ENCODE results near the gene NCAPD2. TPM values are rescaled to one million over a fixed set of nuclear protein-coding genes. Genes with fewer than 3 reads are reported as not detected.
"Not testable (repeated sequence)": the region's sequence is repeated elsewhere in the genome, so short reads cannot be mapped to it uniquely, and the experiment has no call there.

NCAPD2 gene
- total RNA-seq, 2 donors from 2014 or later = 19.9 to 26.7 TPM

DNA sequence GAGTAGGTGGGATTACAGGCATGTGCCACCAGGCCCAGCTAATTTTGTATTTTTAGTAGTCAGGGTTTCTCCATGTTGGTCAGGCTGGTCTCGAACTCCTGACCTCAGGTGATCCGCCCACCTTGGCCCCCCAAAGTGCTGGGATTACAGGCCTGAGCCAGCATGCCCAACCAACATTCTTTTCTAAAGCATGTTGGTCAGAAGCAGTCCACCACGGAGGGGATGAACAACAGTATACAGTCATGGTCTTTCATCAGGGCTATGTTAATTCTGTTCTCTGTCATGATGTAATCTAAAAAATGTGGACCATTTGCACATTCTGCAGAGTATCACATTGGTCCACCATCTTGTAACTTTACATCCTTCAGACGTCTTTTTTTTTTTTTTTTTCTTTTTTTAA is 4.5 kb upstream of the NCAPD2 start:
- ATAC-seq (ENCODE audit: insufficient number of reproducible peaks, low FRiP score, low read depth) (no peak), DNase-seq (ENCODE audit: low spot score) (no peak)
- peaks cover 6 to 12% of the 10 kb centered on the region in 2 donors for H3K4me1 ChIP-seq (ENCODE audit: control insufficient read depth in 1 of 2, low read depth in 2 of 2)
- no peaks in the 10 kb centered on the region for H3K27me3 ChIP-seq (replicated peaks; ENCODE audit: insufficient read depth)
- no peak overlapping the region for H3K27ac ChIP-seq
- H3K36me3 ChIP-seq = no peaks in the 10 kb centered on the region
- TF ChIP-seq, protein P1, sequence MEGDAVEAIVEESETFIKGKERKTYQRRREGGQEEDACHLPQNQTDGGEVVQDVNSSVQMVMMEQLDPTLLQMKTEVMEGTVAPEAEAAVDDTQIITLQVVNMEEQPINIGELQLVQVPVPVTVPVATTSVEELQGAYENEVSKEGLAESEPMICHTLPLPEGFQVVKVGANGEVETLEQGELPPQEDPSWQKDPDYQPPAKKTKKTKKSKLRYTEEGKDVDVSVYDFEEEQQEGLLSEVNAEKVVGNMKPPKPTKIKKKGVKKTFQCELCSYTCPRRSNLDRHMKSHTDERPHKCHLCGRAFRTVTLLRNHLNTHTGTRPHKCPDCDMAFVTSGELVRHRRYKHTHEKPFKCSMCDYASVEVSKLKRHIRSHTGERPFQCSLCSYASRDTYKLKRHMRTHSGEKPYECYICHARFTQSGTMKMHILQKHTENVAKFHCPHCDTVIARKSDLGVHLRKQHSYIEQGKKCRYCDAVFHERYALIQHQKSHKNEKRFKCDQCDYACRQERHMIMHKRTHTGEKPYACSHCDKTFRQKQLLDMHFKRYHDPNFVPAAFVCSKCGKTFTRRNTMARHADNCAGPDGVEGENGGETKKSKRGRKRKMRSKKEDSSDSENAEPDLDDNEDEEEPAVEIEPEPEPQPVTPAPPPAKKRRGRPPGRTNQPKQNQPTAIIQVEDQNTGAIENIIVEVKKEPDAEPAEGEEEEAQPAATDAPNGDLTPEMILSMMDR (IDR thresholded peaks at IDR 0.05) = no peak
- no peak overlapping the region for H3K4me3 ChIP-seq
- no peaks in the 10 kb centered on the region for H3K9me3 ChIP-seq

DNA sequence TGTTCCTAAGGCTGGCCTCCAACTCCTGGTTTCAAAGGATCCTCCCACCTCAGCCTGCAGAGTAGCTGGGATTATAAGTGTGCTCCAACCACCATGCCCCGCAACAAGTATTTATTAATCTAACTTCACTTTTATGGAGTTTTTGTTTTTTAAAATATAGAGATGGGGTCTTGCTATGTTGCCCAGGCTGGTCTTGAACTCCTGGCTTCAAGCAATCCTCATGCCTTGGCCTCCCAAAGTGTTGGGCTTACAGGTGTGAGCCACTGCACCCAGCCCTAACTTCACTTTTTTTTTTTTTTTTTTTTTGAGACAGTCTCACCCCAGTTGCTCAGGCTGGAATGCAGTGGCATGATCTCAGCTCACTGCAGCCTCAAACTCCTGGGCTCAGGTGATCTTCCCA is 3.2 kb upstream of the NCAPD2 start:
- H3K4me1 ChIP-seq (ENCODE audit: control insufficient read depth in 1 of 2, low read depth in 2 of 2) = peaks cover 13 to 24% of the 10 kb centered on the region in 2 donors
- not testable (repeated sequence) for H3K4me3 ChIP-seq; ATAC-seq (ENCODE audit: insufficient number of reproducible peaks, low FRiP score, low read depth); H3K36me3 ChIP-seq; H3K9me3 ChIP-seq; H3K27me3 ChIP-seq (replicated peaks; ENCODE audit: insufficient read depth); H3K27ac ChIP-seq; DNase-seq (ENCODE audit: low spot score)

DNA sequence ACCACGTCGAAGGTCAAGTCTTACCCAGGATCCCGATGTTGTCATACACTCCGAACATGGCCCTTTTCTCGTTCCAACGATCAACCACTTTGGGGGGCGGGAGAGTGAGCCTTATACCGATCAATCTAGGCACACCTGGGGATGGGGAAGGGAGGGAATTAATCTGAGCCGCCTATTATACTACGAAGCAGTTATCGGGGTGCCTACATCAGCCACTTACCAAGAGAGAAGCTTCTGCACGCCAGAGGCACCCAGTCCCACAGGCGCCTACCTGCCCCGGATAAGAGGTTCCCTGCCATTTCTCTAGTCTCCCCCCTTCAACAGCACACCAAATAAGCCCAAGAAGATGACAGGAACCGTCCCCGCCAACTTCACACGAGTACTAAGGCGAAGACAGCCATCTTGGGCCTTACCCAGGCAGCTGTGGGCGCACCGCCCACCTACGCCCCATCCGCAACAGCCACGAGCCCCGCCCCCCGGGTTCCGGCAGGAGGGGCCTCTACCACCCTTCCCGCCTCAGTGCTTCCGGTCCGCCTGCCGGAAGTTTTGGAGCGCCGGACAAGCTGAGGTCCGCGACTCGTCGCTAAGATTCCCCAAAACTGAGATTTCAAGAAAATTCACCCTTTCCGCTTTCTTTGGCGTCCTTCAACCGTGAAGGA is 935 bp upstream of the NCAPD2 start, which contains the start of gene MRPL51:
Gene MRPL51 (minus strand): TSS at position 425 of the 659 bp plus-strand sequence. CDS start 126 bp downstream, at position 299.
- peak within 1 kb of the TSS; percentile 82 for H3K4me3 ChIP-seq
- DNase-seq (ENCODE audit: low spot score) (peak; percentile 92), ATAC-seq (ENCODE audit: insufficient number of reproducible peaks, low FRiP score, low read depth) (peak; percentile 96)
- peaks cover 13 to 26% of the 10 kb centered on the region in 2 donors for H3K4me1 ChIP-seq (ENCODE audit: control insufficient read depth in 1 of 2, low read depth in 2 of 2)
- TF ChIP-seq, protein P1 (IDR thresholded peaks at IDR 0.05) = no peak
- no peaks in the 10 kb centered on the region for H3K36me3 ChIP-seq
- H3K27me3 ChIP-seq (replicated peaks; ENCODE audit: insufficient read depth) = no peaks in the 10 kb centered on the region
- H3K27ac ChIP-seq = peak within 1 kb of the TSS; percentile 94 to 97
- no peaks in the 10 kb centered on the region for H3K9me3 ChIP-seq

DNA sequence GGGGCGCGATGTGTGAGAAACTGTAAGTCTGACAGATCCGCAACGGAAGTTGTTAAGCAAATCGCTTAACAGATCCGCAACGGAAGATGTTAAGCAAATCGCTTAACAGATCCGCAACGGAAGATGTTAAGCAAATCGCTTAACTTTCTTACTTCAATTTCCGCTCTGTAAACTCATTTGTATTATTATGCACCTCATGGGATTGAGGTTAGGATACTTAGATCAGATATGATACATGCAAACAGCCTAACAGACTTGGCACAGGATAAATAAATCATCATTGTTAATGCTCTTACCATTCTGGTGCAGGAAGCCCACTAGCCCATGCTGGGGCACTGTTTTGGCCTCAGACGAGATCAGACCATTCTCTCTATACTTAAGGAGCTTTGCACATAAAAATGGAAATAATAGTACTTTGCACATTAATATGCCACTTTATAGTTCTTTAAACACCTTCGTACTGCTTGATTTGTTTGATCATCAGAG is 399 bp downstream of the NCAPD2 start:
- Histone ChIP-seq H3K27ac (peak overlapping the region in 1 of 2 donors; percentile 35), H3K27me3 (replicated peaks; ENCODE audit: insufficient read depth) (no peaks in the 10 kb centered on the region), H3K4me1 (ENCODE audit: control insufficient read depth in 1 of 2, low read depth in 2 of 2) (peaks cover 13 to 26% of the 10 kb centered on the region in 2 donors), H3K36me3 (peaks cover 3% of the 10 kb centered on the region), H3K4me3 (peak overlapping the region; percentile 82), H3K9me3 (no peaks in the 10 kb centered on the region)
- TF ChIP-seq, protein P1 (IDR thresholded peaks at IDR 0.05) = no peak
- no peak for DNase-seq (ENCODE audit: low spot score)
- ATAC-seq (ENCODE audit: insufficient number of reproducible peaks, low FRiP score, low read depth) = no peak

DNA sequence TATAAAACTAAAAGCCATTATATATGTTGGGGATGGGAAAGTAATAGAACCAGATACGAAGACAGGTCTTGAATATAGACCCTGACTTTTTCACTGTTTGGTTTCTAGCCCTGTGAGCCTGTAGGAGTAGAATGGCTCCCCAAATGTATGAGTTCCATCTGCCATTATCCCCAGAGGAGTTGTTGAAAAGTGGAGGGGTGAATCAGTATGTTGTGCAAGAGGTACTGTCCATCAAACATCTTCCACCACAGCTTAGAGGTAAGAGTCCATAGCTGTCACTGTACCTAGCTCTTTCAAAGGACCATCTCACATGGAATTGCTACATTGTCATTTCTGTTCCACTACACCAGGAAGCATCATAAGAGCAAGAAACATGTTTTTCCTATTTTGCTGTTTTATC is 1.1 kb downstream of the NCAPD2 start:
- H3K4me3 ChIP-seq = peak overlapping the region; percentile 82

DNA sequence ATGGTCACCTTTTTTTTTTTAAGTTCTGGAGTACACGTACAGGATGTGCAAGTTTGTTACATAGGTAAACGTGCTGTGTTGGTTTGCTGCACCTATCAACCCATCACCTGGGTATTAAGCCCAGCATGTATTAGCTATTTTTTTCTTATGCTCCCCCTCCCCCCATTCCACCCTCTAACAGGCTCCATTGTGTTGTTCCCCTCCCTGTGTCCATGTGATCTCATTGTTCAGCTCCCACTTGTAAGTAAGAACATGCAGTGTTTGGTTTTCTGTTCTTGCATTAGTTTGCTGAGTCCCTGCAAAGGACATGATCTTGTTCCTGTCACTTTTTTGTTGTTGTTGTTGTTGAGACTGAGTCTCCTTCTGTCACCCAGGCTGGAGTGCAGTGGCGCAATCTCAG is 3.4 kb downstream of the NCAPD2 start:
- ATAC-seq (ENCODE audit: insufficient number of reproducible peaks, low FRiP score, low read depth); DNase-seq (ENCODE audit: low spot score): not testable (repeated sequence)

More for the DNA sequence above, 1.1 kb downstream of the NCAPD2 start:
- DNase-seq (ENCODE audit: low spot score) = no peak
- ATAC-seq (ENCODE audit: insufficient number of reproducible peaks, low FRiP score, low read depth) = no peak
- no peaks in the 10 kb centered on the region for H3K9me3 ChIP-seq
- H3K27me3 ChIP-seq (replicated peaks; ENCODE audit: insufficient read depth) = no peaks in the 10 kb centered on the region
- peaks cover 10% of the 10 kb centered on the region for H3K36me3 ChIP-seq
- no peak overlapping the region for H3K27ac ChIP-seq
- TF ChIP-seq, protein P1 (IDR thresholded peaks at IDR 0.05) = no peak
- peaks cover 13 to 26% of the 10 kb centered on the region in 2 donors for H3K4me1 ChIP-seq (ENCODE audit: control insufficient read depth in 1 of 2, low read depth in 2 of 2)

More for the DNA sequence above, 3.4 kb downstream of the NCAPD2 start:
- not testable (repeated sequence) for H3K4me3 ChIP-seq; H3K27ac ChIP-seq; H3K36me3 ChIP-seq; H3K9me3 ChIP-seq; H3K27me3 ChIP-seq (replicated peaks; ENCODE audit: insufficient read depth)
- H3K4me1 ChIP-seq (ENCODE audit: control insufficient read depth in 1 of 2, low read depth in 2 of 2) = peaks cover 11 to 22% of the 10 kb centered on the region in 2 donors
